ENCODE data around the gene GPR55.

Gene GPR55

GRCh38 chr2:230919240-230919639 is 5.8 kb downstream of the GPR55 start:
- DNase-seq (ENCODE audit: low spot score) = no peak

GRCh38 chr2:230916218-230916617 is 8.8 kb downstream of the GPR55 start:
- no peak for DNase-seq (ENCODE audit: low spot score)

- DNase-seq (ENCODE audit: low spot score) = no peak
These were observed 9.7 kb downstream of the GPR55 start for GRCh38 chr2:230915319-230915718.

GRCh38 chr2:230914886-230915285 is 10.2 kb downstream of the GPR55 start:
- no peak for DNase-seq (ENCODE audit: low spot score)

- no peak for DNase-seq (ENCODE audit: low spot score)
These were observed 11.5 kb downstream of the GPR55 start for GRCh38 chr2:230913406-230914143.

- DNase-seq (ENCODE audit: low spot score) = no peak
These were observed 12.3 kb downstream of the GPR55 start for GRCh38 chr2:230912724-230913123.

- DNase-seq (ENCODE audit: low spot score) = no peak
These were observed 13.0 kb downstream of the GPR55 start for GRCh38 chr2:230912046-230912445.

- DNase-seq (ENCODE audit: low spot score) = no peak
These were observed 14.4 kb downstream of the GPR55 start for GRCh38 chr2:230910546-230911177.

- DNase-seq (ENCODE audit: low spot score) = peak; percentile 16
These were observed 15.0 kb downstream of the GPR55 start for GRCh38 chr2:230909841-230910545.

GRCh38 chr2:230908595-230909191 is 16.3 kb downstream of the GPR55 start:
- DNase-seq (ENCODE audit: low spot score) = no peak

- peak; percentile 40 for DNase-seq (ENCODE audit: low spot score)
These were observed 16.9 kb downstream of the GPR55 start for GRCh38 chr2:230908092-230908594.

GRCh38 chr2:230907361-230908091 is 17.5 kb downstream of the GPR55 start:
- DNase-seq (ENCODE audit: low spot score) = no peak

- peak; percentile 32 for DNase-seq (ENCODE audit: low spot score)
These were observed 18.4 kb downstream of the GPR55 start for GRCh38 chr2:230906471-230907230.

GRCh38 chr2:230905448-230906421 is 19.3 kb downstream of the GPR55 start:
- peak; percentile 52 for DNase-seq (ENCODE audit: low spot score)

- peak; percentile 31 for DNase-seq (ENCODE audit: low spot score)
These were observed 20.1 kb downstream of the GPR55 start for GRCh38 chr2:230904856-230905447.

GRCh38 chr2:230903231-230904150 is 21.6 kb downstream of the GPR55 start:
- DNase-seq (ENCODE audit: low spot score) = peak; percentile 29

- DNase-seq (ENCODE audit: low spot score) = peak; percentile 60
These were observed 22.7 kb downstream of the GPR55 start for GRCh38 chr2:230902180-230902899.

- peak; percentile 13 for DNase-seq (ENCODE audit: low spot score)
These were observed 24.0 kb downstream of the GPR55 start for GRCh38 chr2:230901006-230901405.
